Mucosa of rectum (tissue), 2 donors: Measurements from ENCODE around the gene CDC42.
A peak's percentile ranks its signal among the peaks of the same experiment; 100 is the strongest.
"Not testable (repeated sequence)": the region's sequence is repeated elsewhere in the genome, so short reads cannot be mapped to it uniquely, and the experiment has no call there.

ENCODE experiments used
- H3K27ac ChIP-seq, 2 donors: one replicate each; pipeline ENCODE4 v1.7.0; 2013; ENCODE audit warnings: inconsistent platforms in 2 of 2, low read depth in 2 of 2, low read length in 2 of 2
- H3K27me3 ChIP-seq, 2 donors: one replicate each; pipeline ENCODE4 v1.7.0; 2013; ENCODE audit warnings: low read length in 2 of 2; ENCODE audit not compliant: control insufficient read depth in 2 of 2, insufficient read depth in 2 of 2
- H3K36me3 ChIP-seq, 2 donors: one replicate each; pipeline ENCODE4 v1.7.0; 2013; ENCODE audit warnings: low read length in 2 of 2; ENCODE audit not compliant: control insufficient read depth in 2 of 2, insufficient read depth in 2 of 2
- H3K4me1 ChIP-seq, 2 donors: one replicate each; pipeline ENCODE4 v1.7.0; 2013; ENCODE audit warnings: low read length in 2 of 2, mild to moderate bottlenecking in 1 of 2; ENCODE audit not compliant: control insufficient read depth in 2 of 2, insufficient read depth in 2 of 2
- H3K4me3 ChIP-seq, 2 donors: one replicate each; pipeline ENCODE4 v1.7.0; 2013; ENCODE audit warnings: low read length in 2 of 2
- H3K9ac ChIP-seq, 2 donors: one replicate each; pipeline ENCODE4 v1.7.0; 2013; ENCODE audit warnings: low read length in 2 of 2, low read depth in 1 of 2, mild to moderate bottlenecking in 1 of 2
- H3K9me3 ChIP-seq, 2 donors: one replicate each; pipeline ENCODE4 v1.7.0; 2013; ENCODE audit warnings: low read length in 2 of 2; ENCODE audit not compliant: control insufficient read depth in 2 of 2
- donor health status: healthy.
- donor health status: Normal muscosa, but diverticular disease.

The CDC42 gene

GRCh38 chr1:22018583-22019559, 33.6 kb upstream of the CDC42 start:
- H3K4me3 ChIP-seq: no peak overlapping the region
- H3K27me3 ChIP-seq: no peaks in the 10 kb centered on the region
- H3K9ac ChIP-seq: no peak overlapping the region
- H3K4me1 ChIP-seq: peaks cover 0 to under 1% of the 10 kb centered on the region in 2 donors
- no peaks in the 10 kb centered on the region for H3K9me3 ChIP-seq
- peak overlapping the region; percentile 29 to 48 for H3K27ac ChIP-seq
- H3K36me3 ChIP-seq: no peaks in the 10 kb centered on the region

DNA sequence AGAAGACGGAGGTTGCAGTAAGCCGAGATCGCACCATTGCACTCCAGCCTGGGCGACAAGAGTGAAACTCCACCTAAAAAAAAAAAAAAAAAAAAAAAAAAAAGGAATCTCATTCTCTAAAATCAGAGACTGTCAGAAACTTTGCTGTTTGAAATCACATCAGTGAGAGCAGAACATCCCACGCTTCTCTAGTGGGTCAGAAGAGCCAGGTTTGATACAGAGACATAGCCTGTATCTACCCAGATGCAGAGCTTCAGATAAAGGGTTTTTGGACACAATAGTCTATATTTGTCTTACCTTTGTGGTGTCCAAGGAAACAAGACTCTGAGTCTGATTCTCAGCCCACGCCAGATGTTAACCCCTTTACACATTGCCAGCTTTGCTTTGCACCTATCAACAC, 31.4 kb upstream of the CDC42 start:
- Histone ChIP-seq H3K27ac (no peak overlapping the region), H3K4me3 (no peak overlapping the region), H3K36me3 (no peaks in the 10 kb centered on the region), H3K9ac (no peak overlapping the region), H3K4me1 (peaks cover 3 to 13% of the 10 kb centered on the region in 2 donors), H3K27me3 (no peaks in the 10 kb centered on the region), H3K9me3 (no peaks in the 10 kb centered on the region)

- H3K36me3 ChIP-seq: no peaks in the 10 kb centered on the region
- no peaks in the 10 kb centered on the region for H3K27me3 ChIP-seq
- peak overlapping the region; percentile 98 to 99 for H3K4me3 ChIP-seq
- peaks cover 8 to 18% of the 10 kb centered on the region in 2 donors for H3K4me1 ChIP-seq
- H3K9ac ChIP-seq: peak overlapping the region; percentile 100
- peak overlapping the region; percentile 100 for H3K27ac ChIP-seq
- H3K9me3 ChIP-seq: no peaks in the 10 kb centered on the region
These were observed 27.8 kb upstream of the CDC42 start for GRCh38 chr1:22024485-22025367.

- H3K9me3 ChIP-seq: no peaks in the 10 kb centered on the region
- H3K27ac ChIP-seq: peak overlapping the region; percentile 100
- H3K36me3 ChIP-seq: no peaks in the 10 kb centered on the region
- H3K4me3 ChIP-seq: peak overlapping the region; percentile 98 to 99
- H3K9ac ChIP-seq: peak overlapping the region; percentile 100
- H3K4me1 ChIP-seq: peaks cover 8 to 18% of the 10 kb centered on the region in 2 donors
- H3K27me3 ChIP-seq: no peaks in the 10 kb centered on the region
These were observed 26.9 kb upstream of the CDC42 start for GRCh38 chr1:22025368-22026155.

DNA sequence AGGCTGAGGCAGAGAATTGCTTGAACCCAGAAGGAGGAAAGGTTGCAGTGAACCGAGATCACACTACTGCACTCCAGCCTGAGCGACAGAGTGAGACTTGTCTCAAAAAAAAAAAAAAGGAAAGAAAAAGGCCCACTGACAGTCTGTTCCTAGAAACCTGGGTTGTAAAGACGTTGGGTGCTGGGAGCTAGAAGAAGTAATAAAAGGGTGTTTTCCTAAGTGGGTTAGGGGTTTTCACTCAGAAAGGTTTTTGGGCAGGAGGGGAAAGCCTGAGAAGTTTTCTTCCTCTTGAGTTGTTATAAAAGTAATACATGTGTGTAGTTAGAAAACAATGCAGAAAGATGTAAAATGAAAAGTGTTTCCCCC, 25.6 kb upstream of the CDC42 start:
- H3K27me3 ChIP-seq: no peaks in the 10 kb centered on the region
- H3K4me3 ChIP-seq: no peak overlapping the region
- H3K9me3 ChIP-seq: no peaks in the 10 kb centered on the region
- H3K4me1 ChIP-seq: peaks cover 14 to 20% of the 10 kb centered on the region in 2 donors
- H3K27ac ChIP-seq: no peak overlapping the region
- H3K9ac ChIP-seq: no peak overlapping the region
- no peaks in the 10 kb centered on the region for H3K36me3 ChIP-seq

DNA sequence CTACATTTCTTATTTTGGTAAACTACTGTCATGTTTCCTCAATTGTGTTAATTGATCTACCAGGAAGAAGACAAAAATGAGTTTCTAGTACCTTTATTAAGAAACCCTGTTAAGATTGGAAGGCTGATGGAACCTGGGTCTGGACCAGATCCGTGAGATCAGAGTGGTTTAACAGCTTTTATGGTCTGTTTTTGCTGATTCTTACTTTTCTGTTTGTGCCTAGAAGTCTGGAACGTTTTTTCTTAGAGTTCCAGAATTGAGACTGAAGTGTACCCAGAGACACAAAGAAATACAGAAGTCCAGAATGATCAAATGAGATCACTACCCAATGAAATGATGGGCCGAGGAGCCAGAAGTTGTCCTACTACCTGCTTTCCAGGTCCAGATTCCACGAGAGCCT, 22.5 kb upstream of the CDC42 start:
- H3K4me3 ChIP-seq: no peak overlapping the region
- H3K9me3 ChIP-seq: no peaks in the 10 kb centered on the region
- no peaks in the 10 kb centered on the region for H3K27me3 ChIP-seq
- no peak overlapping the region for H3K27ac ChIP-seq
- no peak overlapping the region for H3K9ac ChIP-seq
- H3K36me3 ChIP-seq: no peaks in the 10 kb centered on the region
- H3K4me1 ChIP-seq: peaks cover 10 to 14% of the 10 kb centered on the region in 2 donors

GRCh38 chr1:22030473-22030872, 22.0 kb upstream of the CDC42 start:
- Histone ChIP-seq H3K9ac (no peak overlapping the region), H3K27me3 (no peaks in the 10 kb centered on the region), H3K27ac (no peak overlapping the region), H3K4me1 (peaks cover 9 to 14% of the 10 kb centered on the region in 2 donors), H3K9me3 (no peaks in the 10 kb centered on the region), H3K36me3 (no peaks in the 10 kb centered on the region), H3K4me3 (no peak overlapping the region)

- peak overlapping the region; percentile 26 to 51 for H3K4me3 ChIP-seq
- H3K36me3 ChIP-seq: no peaks in the 10 kb centered on the region
- H3K9me3 ChIP-seq: no peaks in the 10 kb centered on the region
- H3K27me3 ChIP-seq: no peaks in the 10 kb centered on the region
- peak overlapping the region; percentile 76 to 81 for H3K27ac ChIP-seq
- H3K4me1 ChIP-seq: peaks cover 4 to 8% of the 10 kb centered on the region in 2 donors
- peak overlapping the region in 1 of 2 donors; percentile 39 for H3K9ac ChIP-seq
These were observed 21.1 kb upstream of the CDC42 start for GRCh38 chr1:22031214-22031962.

DNA sequence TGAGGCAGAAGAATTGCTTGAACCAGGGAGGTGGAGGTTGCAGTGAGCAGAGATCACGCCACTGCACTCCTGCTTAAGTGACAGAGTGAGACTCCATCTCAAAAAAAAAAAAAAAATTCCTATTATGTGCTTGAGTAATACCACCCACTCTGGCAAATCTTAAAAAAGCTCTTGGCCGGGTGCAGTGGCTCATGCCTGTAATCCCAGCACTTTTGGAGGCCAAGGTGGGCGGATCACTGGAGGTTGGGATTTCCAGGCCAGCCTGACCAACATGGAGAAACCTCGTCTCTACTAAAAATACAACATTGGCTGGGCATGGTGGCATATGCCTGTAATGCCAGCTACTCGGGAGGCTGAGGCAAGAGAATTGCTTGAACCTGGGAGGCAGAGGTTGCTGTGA, 17.7 kb upstream of the CDC42 start:
- not testable (repeated sequence) for H3K9ac ChIP-seq, H3K4me1 ChIP-seq, H3K27ac ChIP-seq, H3K36me3 ChIP-seq, H3K27me3 ChIP-seq, H3K4me3 ChIP-seq, H3K9me3 ChIP-seq
